ENCODE measurements around the gene KCNJ10. TPM values are rescaled to one million over a fixed set of nuclear protein-coding genes. Genes with fewer than 3 reads are reported as not detected.

KCNJ10 gene
- polyA plus RNA-seq, 1 donor = 22.2 TPM

GRCh38 chr1:159992161-159992560, 77.8 kb downstream of the KCNJ10 start:
- no peak for DNase-seq

GRCh38 chr1:159991513-159991912, 78.4 kb downstream of the KCNJ10 start:
- no peak for DNase-seq

GRCh38 chr1:159990005-159990404, 80.0 kb downstream of the KCNJ10 start:
- DNase-seq = no peak

GRCh38 chr1:159989581-159989980, 80.4 kb downstream of the KCNJ10 start:
- DNase-seq = no peak

DNA sequence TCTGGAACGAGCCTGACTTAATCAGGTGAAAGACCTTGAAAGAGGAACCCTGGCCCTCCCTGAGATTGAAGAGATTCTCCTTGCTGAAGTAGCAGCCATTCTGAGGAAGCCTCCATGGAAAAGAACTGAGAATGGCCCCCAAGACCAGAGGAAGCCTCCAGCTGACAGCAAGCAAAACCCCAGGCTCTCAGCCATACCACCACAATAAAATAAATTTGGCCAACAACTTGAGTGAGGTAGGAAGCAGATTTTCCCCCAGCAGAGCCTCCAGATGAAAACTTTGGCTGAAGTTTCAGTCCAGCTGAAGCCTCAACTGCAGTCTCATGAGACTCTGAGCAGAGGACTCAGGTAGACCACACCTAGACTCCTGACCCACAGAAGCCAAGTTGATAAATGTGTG, 82.0 kb downstream of the KCNJ10 start:
- no peak for DNase-seq

- DNase-seq = no peak
Measured at GRCh38 chr1:159987186-159987585, 82.8 kb downstream of the KCNJ10 start.

GRCh38 chr1:159986531-159986930, 83.4 kb downstream of the KCNJ10 start:
- no peak for DNase-seq

GRCh38 chr1:159986093-159986492, 83.9 kb downstream of the KCNJ10 start:
- DNase-seq = no peak

- DNase-seq = no peak
Measured at GRCh38 chr1:159985473-159985872, 84.5 kb downstream of the KCNJ10 start.

GRCh38 chr1:159983681-159984080, 86.3 kb downstream of the KCNJ10 start:
- DNase-seq = no peak

DNA sequence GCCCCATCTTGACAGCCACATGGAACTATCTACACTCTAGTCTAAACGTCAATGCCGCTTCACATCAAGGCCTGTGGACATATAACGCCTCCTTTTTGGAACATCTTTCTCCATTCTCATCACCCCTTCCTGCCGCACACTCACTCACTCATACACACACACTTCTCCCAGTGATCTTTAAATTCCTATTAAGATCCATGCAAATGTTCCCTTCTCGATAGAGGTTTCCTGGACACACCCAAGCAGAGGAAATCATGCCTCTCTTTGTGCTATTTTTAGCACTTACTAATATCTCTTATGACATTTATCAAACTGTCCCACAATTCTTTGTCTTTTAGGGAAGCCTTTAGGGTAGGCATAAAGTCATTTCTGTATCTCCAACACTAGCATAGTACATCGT, 87.7 kb downstream of the KCNJ10 start:
- no peak for DNase-seq

- DNase-seq = no peak
Measured at GRCh38 chr1:159981351-159982055, 88.5 kb downstream of the KCNJ10 start.

DNA sequence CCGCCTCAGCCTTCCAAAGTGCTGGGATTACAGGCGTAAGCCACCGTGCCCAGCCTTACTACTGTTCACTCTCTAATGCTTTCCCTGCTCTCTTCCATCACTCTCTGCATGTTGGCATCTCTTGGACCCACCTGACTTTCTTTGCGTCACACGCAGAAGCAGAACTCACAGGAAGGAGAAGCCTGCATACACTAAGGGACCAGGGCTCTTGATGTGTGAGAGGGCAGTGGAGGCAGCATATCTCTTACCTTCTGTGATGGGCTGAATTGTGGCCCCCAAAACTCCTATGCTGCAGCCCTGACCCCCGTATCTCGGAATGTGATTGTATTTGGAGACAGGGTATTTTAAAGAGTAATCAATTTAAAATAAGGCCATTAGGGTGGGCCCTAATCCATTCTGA, 89.2 kb downstream of the KCNJ10 start:
- DNase-seq = no peak

DNA sequence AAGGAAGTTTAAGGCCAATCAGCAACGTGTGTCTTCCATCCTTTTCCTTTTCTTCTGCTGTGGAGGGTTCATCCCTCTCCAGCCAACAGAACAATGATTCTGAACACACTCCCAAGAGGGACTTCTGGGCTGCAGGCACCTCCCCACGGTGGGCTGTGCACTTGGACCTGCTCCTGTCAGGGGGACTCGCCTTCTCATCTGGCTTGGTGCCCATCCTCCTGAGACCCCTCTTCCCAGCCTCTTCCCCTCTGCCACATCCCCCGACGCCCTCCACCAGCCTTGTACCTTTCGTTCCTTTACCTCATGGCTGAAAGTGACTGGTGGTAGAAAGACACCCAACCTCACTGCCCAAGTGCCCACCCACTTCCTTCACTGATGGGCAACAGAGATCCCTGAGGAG, 89.9 kb downstream of the KCNJ10 start:
- DNase-seq = no peak

- no peak for DNase-seq
Measured at GRCh38 chr1:159979257-159979656, 90.7 kb downstream of the KCNJ10 start.

GRCh38 chr1:159978107-159978398, 91.9 kb downstream of the KCNJ10 start:
- DNase-seq = no peak

- DNase-seq = no peak
Measured at GRCh38 chr1:159977364-159978106, 92.4 kb downstream of the KCNJ10 start.

- no peak for DNase-seq
Measured at GRCh38 chr1:159974350-159974965, 95.5 kb downstream of the KCNJ10 start.

DNA sequence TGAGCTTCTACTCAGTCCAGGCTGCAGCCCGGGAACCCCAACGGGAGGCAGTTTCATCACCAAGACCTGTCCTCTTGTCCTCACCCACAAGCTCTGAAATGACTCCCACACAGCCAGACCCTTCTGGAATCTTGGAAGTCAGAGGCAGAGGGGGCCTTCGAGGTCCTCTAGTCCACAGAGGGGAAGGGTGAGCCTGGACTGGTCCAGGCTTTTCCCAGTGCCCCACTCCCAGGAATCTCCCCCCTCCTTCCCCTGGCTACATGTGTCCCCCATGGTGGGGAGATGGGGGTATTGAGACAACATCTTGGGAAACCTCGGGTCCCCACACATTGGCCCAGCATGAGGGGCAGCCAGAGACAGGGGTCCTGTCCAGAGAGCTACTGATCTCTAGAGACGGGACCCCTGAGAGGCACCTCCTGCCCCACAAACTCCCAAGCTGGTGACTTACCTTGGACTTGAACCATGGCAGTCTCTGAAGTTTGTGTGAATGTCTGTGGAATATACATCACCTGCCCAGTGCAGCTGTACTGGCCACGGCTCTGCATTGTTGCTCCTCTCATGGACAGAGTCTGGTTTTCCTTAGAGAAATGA, 96.5 kb downstream of the KCNJ10 start:
- DNase-seq = no peak

DNA sequence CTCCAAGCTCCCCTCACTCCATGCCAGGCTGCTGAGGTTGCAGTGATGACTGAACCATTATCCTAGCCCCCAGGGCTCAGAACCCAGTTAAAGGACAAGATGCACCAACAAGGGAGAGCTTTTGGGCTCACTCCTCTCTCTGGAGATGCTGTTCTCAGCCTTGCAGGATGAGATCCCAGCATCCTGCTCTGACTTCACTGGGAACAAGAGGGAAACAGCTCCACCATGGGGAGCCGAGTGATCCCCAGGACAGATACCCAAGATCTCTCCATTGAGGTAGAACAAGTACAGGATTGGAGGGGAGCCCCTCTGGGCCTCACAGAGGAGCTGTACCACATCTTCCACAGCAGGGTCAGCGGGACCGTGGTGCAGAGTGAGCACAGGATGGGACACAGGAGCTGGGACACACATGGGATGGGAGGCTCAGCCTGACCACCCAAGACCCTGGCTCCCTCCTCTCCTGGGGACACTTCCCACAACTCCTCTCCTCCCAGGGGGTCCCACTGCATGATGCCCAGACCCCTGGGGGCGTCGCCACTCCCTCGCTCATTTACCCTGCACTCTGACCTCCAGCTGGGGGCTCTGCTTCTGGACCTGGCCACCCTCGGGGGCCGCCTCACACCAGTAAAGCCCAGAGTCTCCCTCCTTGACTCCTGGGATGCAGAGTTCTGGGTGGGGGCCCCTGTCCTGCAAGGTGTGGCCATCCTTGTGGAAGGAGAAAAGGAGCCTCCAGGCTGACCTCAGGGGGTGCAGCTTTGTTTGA, 97.3 kb downstream of the KCNJ10 start:
- DNase-seq = no peak

GRCh38 chr1:159970932-159971342, 99.0 kb downstream of the KCNJ10 start:
- no peak for DNase-seq

DNA sequence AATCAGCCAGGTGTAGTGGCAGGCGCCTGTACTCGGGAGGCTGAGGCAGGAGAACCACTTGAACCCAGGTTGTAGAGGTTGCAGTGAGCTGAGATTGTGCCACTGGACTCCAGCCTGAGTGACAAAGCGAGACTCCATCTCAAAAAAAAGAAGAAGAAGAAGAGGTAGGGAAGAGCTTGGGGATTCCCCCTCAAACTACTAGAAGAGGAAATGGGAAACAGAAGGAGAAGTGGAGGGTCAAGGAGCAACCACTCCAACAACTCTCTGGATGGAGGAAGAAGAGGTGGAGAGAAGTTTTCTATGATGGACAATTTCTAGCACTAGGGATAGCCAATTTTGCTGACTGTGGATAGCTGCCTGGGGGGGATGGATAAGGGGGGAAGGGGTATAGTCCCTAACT, 101.1 kb downstream of the KCNJ10 start:
- DNase-seq = no peak
